Measurements from ENCODE around the gene TTC9.

Gene TTC9

GRCh38 chr14:70655110-70655826, 13.6 kb downstream of the TTC9 start (continued):
- no peak for TF ChIP-seq CREB5 (CRISPR knock-in tag; IDR thresholded peaks at IDR 0.05; ENCODE audit: low read depth)
- TF ChIP-seq ZNF565 (CRISPR knock-in tag; conservative IDR thresholded peaks at IDR 0.05; ENCODE audit: low read depth): no peak
- no peak for TF ChIP-seq CSDC2 (CRISPR knock-in tag; IDR thresholded peaks at IDR 0.05)
- TF ChIP-seq OSR1 (CRISPR knock-in tag; IDR thresholded peaks at IDR 0.05): no peak

- TF ChIP-seq ZFP30 (CRISPR knock-in tag; IDR thresholded peaks at IDR 0.05): no peak
- TF ChIP-seq ZNF70 (CRISPR knock-in tag; IDR thresholded peaks at IDR 0.05): no peak
- TF ChIP-seq CSDC2 (CRISPR knock-in tag; IDR thresholded peaks at IDR 0.05): no peak
- TF ChIP-seq ESRRG (CRISPR knock-in tag; IDR thresholded peaks at IDR 0.05): no peak
- no peak for ATAC-seq
These were observed 17.2 kb downstream of the TTC9 start for GRCh38 chr14:70658899-70659298.

- no peak for ATAC-seq
These were observed 19.5 kb downstream of the TTC9 start for GRCh38 chr14:70660967-70661893.

More at GRCh38 chr14:70660967-70661893, 19.5 kb downstream of the TTC9 start:
- TF ChIP-seq ESRRG (CRISPR knock-in tag; IDR thresholded peaks at IDR 0.05) (no peak), TSHZ2 (CRISPR knock-in tag; IDR thresholded peaks at IDR 0.05) (no peak), BACH2 (CRISPR knock-in tag; IDR thresholded peaks at IDR 0.05; ENCODE audit: borderline replicate concordance) (no peak), TCF4 (CRISPR knock-in tag; IDR thresholded peaks at IDR 0.05; ENCODE audit: borderline replicate concordance) (no peak), ZFP30 (CRISPR knock-in tag; IDR thresholded peaks at IDR 0.05) (no peak), CSRNP3 (CRISPR knock-in tag; IDR thresholded peaks at IDR 0.05) (no peak), RARB (CRISPR knock-in tag; IDR thresholded peaks at IDR 0.05) (no peak), SNAI2 (CRISPR knock-in tag; IDR thresholded peaks at IDR 0.05) (no peak), ISL1 (CRISPR knock-in tag; IDR thresholded peaks at IDR 0.05) (no peak), PATZ1 (CRISPR knock-in tag; IDR thresholded peaks at IDR 0.05; ENCODE audit: borderline replicate concordance) (no peak), ZNF8 (CRISPR knock-in tag; IDR thresholded peaks at IDR 0.05) (no peak), POU6F1 (CRISPR knock-in tag; IDR thresholded peaks at IDR 0.05; ENCODE audit: borderline replicate concordance, low read depth) (no peak)
